Mesendoderm (in vitro differentiated cells): Measurements from ENCODE around the gene CRACR2A.

Source experiments
- DNase-seq: peaks from one replicate; pipeline ENCODE4 v3.0.0; 2013
- H2AK5ac ChIP-seq: 2 replicates; pipeline ENCODE4 v1.6.1; 2013; ENCODE audit warnings: low read length, inconsistent platforms
- H2BK120ac ChIP-seq: 2 replicates; pipeline ENCODE4 v1.6.1; 2013; ENCODE audit warnings: low read depth, mild to moderate bottlenecking, low read length, moderate library complexity, mixed read lengths
- H2BK15ac ChIP-seq: replicated peaks from 2 replicates; pipeline ENCODE4 v1.6.1; 2013; ENCODE audit warnings: low read depth, mild to moderate bottlenecking, moderate library complexity
- H2BK5ac ChIP-seq: 2 replicates; pipeline ENCODE4 v1.6.1; 2013; ENCODE audit warnings: low read length, inconsistent platforms
- H3K18ac ChIP-seq: 2 replicates; pipeline ENCODE4 v1.6.1; 2013; ENCODE audit warnings: mild to moderate bottlenecking, low read length, mixed read lengths
- H3K23ac ChIP-seq: one replicate; pipeline ENCODE4 v1.6.1; 2013; ENCODE audit warnings: low read length
- H3K27ac ChIP-seq: 2 replicates; pipeline ENCODE4 v1.5.1; 2013; ENCODE audit warnings: low read depth, mild to moderate bottlenecking, inconsistent platforms, low read length, moderate library complexity
- H3K27me3 ChIP-seq: 2 replicates; pipeline ENCODE4 v1.6.1; 2013; ENCODE audit warnings: low read length, control low read depth, mild to moderate bottlenecking, inconsistent platforms; ENCODE audit not compliant: insufficient read depth, poor library complexity
- H3K36me3 ChIP-seq: 2 replicates; pipeline ENCODE4 v1.6.1; 2013; ENCODE audit warnings: low read length, inconsistent platforms; ENCODE audit not compliant: control insufficient read depth, insufficient read depth
- H3K4ac ChIP-seq: one replicate; pipeline ENCODE4 v1.6.1; 2013; ENCODE audit warnings: low read depth, mild to moderate bottlenecking, low read length, moderate library complexity
- H3K4me1 ChIP-seq: 2 replicates; pipeline ENCODE4 v1.6.1; 2013; ENCODE audit warnings: low read depth, low read length, inconsistent platforms; ENCODE audit not compliant: control insufficient read depth
- H3K4me2 ChIP-seq: 2 replicates; pipeline ENCODE4 v1.6.1; 2013; ENCODE audit warnings: low read length
- H3K4me3 ChIP-seq: 2 replicates; pipeline ENCODE4 v1.5.1; 2013; ENCODE audit warnings: mild to moderate bottlenecking, low read length
- H3K56ac ChIP-seq: one replicate; pipeline ENCODE4 v1.6.1; 2013; ENCODE audit warnings: low read length
- H3K79me1 ChIP-seq: 2 replicates; pipeline ENCODE4 v1.6.1; 2013; ENCODE audit warnings: low read length, inconsistent platforms
- H3K79me2 ChIP-seq: 2 replicates; pipeline ENCODE4 v1.6.1; 2013; ENCODE audit warnings: mild to moderate bottlenecking, low read length; ENCODE audit not compliant: control insufficient read depth, insufficient read depth
- H3K9ac ChIP-seq: 2 replicates; pipeline ENCODE4 v1.6.1; 2013; ENCODE audit warnings: low read length, inconsistent platforms
- H4K5ac ChIP-seq: one replicate; pipeline ENCODE4 v1.6.1; 2013; ENCODE audit warnings: low read length
- H4K8ac ChIP-seq: one replicate; pipeline ENCODE4 v1.6.1; 2013; ENCODE audit warnings: low read depth, mild to moderate bottlenecking, control low read depth, low read length, moderate library complexity
- WGBS: extraction: QIAGEN DNeasy Blood & Tissue Kit; methylation state at CpG from one replicate; pipeline ENCODE4 v1.1.7; 2013; ENCODE audit warnings: low lambda C conversion rate, missing lambda C conversion rate; ENCODE audit not compliant: insufficient coverage; ENCODE audit errors: extremely low coverage; 5-methylcytosine and 5-hydroxymethylcytosine counted together

The CRACR2A gene

GRCh38 chr12:3694673-3695072 is 58.2 kb downstream of the CRACR2A start:
- no peak overlapping the region for H3K18ac ChIP-seq
- no peak overlapping the region for H2BK5ac ChIP-seq
- no peak overlapping the region for H4K5ac ChIP-seq
- no peak overlapping the region for H3K56ac ChIP-seq
- H3K4me2 ChIP-seq = no peak overlapping the region
- no CpG with 5 or more reads among the region's 4 CpGs for WGBS
- no peak overlapping the region for H2BK120ac ChIP-seq
- H2BK15ac ChIP-seq = no peak overlapping the region
- no peak overlapping the region for H3K4me3 ChIP-seq
- H3K79me1 ChIP-seq = no peaks in the 10 kb centered on the region
- H4K8ac ChIP-seq = no peak overlapping the region
- H2AK5ac ChIP-seq = no peak overlapping the region
- DNase-seq = no peak
- H3K27me3 ChIP-seq = no peaks in the 10 kb centered on the region
- H3K36me3 ChIP-seq = no peaks in the 10 kb centered on the region
- H3K79me2 ChIP-seq = no peaks in the 10 kb centered on the region
- H3K9ac ChIP-seq = no peak overlapping the region
- H3K27ac ChIP-seq = no peak overlapping the region
- no peaks in the 10 kb centered on the region for H3K4me1 ChIP-seq
- H3K4ac ChIP-seq = no peak overlapping the region
- H3K23ac ChIP-seq = no peak overlapping the region

GRCh38 chr12:3692616-3693365 is 60.1 kb downstream of the CRACR2A start:
- H3K9ac ChIP-seq = no peak overlapping the region
- no peaks in the 10 kb centered on the region for H3K79me2 ChIP-seq
- H3K4me2 ChIP-seq = no peak overlapping the region
- H3K27me3 ChIP-seq = no peaks in the 10 kb centered on the region
- H3K4me3 ChIP-seq = no peak overlapping the region
- WGBS = no CpG with 5 or more reads among the region's 13 CpGs
- no peak overlapping the region for H2BK120ac ChIP-seq
- no peaks in the 10 kb centered on the region for H3K4me1 ChIP-seq
- no peak overlapping the region for H2BK15ac ChIP-seq
- no peaks in the 10 kb centered on the region for H3K36me3 ChIP-seq
- no peak overlapping the region for H3K18ac ChIP-seq
- no peak overlapping the region for H3K27ac ChIP-seq
- H4K8ac ChIP-seq = no peak overlapping the region
- no peak for DNase-seq
- H3K56ac ChIP-seq = no peak overlapping the region
- H2AK5ac ChIP-seq = no peak overlapping the region
- no peak overlapping the region for H3K4ac ChIP-seq
- H3K23ac ChIP-seq = no peak overlapping the region
- H3K79me1 ChIP-seq = no peaks in the 10 kb centered on the region
- H2BK5ac ChIP-seq = no peak overlapping the region
- H4K5ac ChIP-seq = no peak overlapping the region

GRCh38 chr12:3686463-3686862 is 66.4 kb downstream of the CRACR2A start:
- H3K27me3 ChIP-seq = no peaks in the 10 kb centered on the region
- no peak for DNase-seq
- H3K36me3 ChIP-seq = no peaks in the 10 kb centered on the region
- H3K4me3 ChIP-seq = no peak overlapping the region
- H3K27ac ChIP-seq = no peak overlapping the region
- H4K5ac ChIP-seq = no peak overlapping the region
- H2AK5ac ChIP-seq = no peak overlapping the region
- no peak overlapping the region for H4K8ac ChIP-seq
- no peak overlapping the region for H3K9ac ChIP-seq
- no peak overlapping the region for H2BK15ac ChIP-seq
- WGBS = no CpG with 5 or more reads among the region's 2 CpGs
- no peaks in the 10 kb centered on the region for H3K4me1 ChIP-seq
- H3K18ac ChIP-seq = no peak overlapping the region
- H2BK120ac ChIP-seq = no peak overlapping the region
- H3K79me1 ChIP-seq = no peaks in the 10 kb centered on the region
- no peaks in the 10 kb centered on the region for H3K79me2 ChIP-seq
- H2BK5ac ChIP-seq = no peak overlapping the region
- H3K4ac ChIP-seq = no peak overlapping the region
- no peak overlapping the region for H3K4me2 ChIP-seq
- no peak overlapping the region for H3K23ac ChIP-seq
- no peak overlapping the region for H3K56ac ChIP-seq

GRCh38 chr12:3685830-3686229 is 67.1 kb downstream of the CRACR2A start:
- WGBS = no CpG with 5 or more reads among the region's 1 CpG
- Histone ChIP-seq H2BK120ac (no peak overlapping the region), H3K4ac (no peak overlapping the region), H3K36me3 (no peaks in the 10 kb centered on the region), H3K79me2 (no peaks in the 10 kb centered on the region), H3K9ac (no peak overlapping the region), H4K5ac (no peak overlapping the region), H3K4me3 (no peak overlapping the region), H3K18ac (no peak overlapping the region), H3K27me3 (no peaks in the 10 kb centered on the region), H3K56ac (no peak overlapping the region), H3K4me2 (no peak overlapping the region), H3K79me1 (no peaks in the 10 kb centered on the region), H2BK5ac (no peak overlapping the region), H2BK15ac (no peak overlapping the region), H3K23ac (no peak overlapping the region), H3K27ac (no peak overlapping the region), H4K8ac (no peak overlapping the region), H3K4me1 (no peaks in the 10 kb centered on the region), H2AK5ac (no peak overlapping the region)
- DNase-seq = no peak

- Histone ChIP-seq H2BK15ac (no peak overlapping the region), H2BK120ac (no peak overlapping the region), H3K4me1 (no peaks in the 10 kb centered on the region), H3K79me1 (no peaks in the 10 kb centered on the region), H3K4me2 (no peak overlapping the region), H3K27me3 (no peaks in the 10 kb centered on the region), H2BK5ac (no peak overlapping the region), H3K18ac (no peak overlapping the region), H3K4me3 (no peak overlapping the region), H3K79me2 (no peaks in the 10 kb centered on the region), H4K8ac (no peak overlapping the region), H3K4ac (no peak overlapping the region), H3K56ac (no peak overlapping the region), H4K5ac (no peak overlapping the region), H3K36me3 (no peaks in the 10 kb centered on the region), H3K23ac (no peak overlapping the region), H3K27ac (no peak overlapping the region), H3K9ac (no peak overlapping the region), H2AK5ac (no peak overlapping the region)
- DNase-seq = no peak
- WGBS = no CpG with 5 or more reads among the region's 12 CpGs
Measured at GRCh38 chr12:3684449-3685051, 68.4 kb downstream of the CRACR2A start.

- H2BK15ac ChIP-seq = no peak overlapping the region
- H3K9ac ChIP-seq = no peak overlapping the region
- no peaks in the 10 kb centered on the region for H3K79me1 ChIP-seq
- no peaks in the 10 kb centered on the region for H3K79me2 ChIP-seq
- no peak overlapping the region for H3K56ac ChIP-seq
- DNase-seq = no peak
- H4K8ac ChIP-seq = no peak overlapping the region
- no peak overlapping the region for H2BK120ac ChIP-seq
- no peaks in the 10 kb centered on the region for H3K4me1 ChIP-seq
- H3K4ac ChIP-seq = no peak overlapping the region
- no peak overlapping the region for H3K18ac ChIP-seq
- no peak overlapping the region for H4K5ac ChIP-seq
- WGBS = no CpG with 5 or more reads among the region's 4 CpGs
- no peak overlapping the region for H3K4me2 ChIP-seq
- H2BK5ac ChIP-seq = no peak overlapping the region
- H3K4me3 ChIP-seq = no peak overlapping the region
- no peak overlapping the region for H2AK5ac ChIP-seq
- H3K36me3 ChIP-seq = no peaks in the 10 kb centered on the region
- no peaks in the 10 kb centered on the region for H3K27me3 ChIP-seq
- H3K27ac ChIP-seq = no peak overlapping the region
- H3K23ac ChIP-seq = no peak overlapping the region
Measured at GRCh38 chr12:3683670-3684069, 69.2 kb downstream of the CRACR2A start.
